GM19397 (cell line): ENCODE measurements around the gene NPAS2.

Experiments
- ATAC-seq: cut with Tn5 transposase; IDR thresholded peaks from one replicate; pipeline ENCODE4 v1.9.1; 2021; ENCODE audit warnings: mild to moderate bottlenecking, moderate library complexity; ENCODE audit not compliant: unreplicated experiment

Gene NPAS2

DNA sequence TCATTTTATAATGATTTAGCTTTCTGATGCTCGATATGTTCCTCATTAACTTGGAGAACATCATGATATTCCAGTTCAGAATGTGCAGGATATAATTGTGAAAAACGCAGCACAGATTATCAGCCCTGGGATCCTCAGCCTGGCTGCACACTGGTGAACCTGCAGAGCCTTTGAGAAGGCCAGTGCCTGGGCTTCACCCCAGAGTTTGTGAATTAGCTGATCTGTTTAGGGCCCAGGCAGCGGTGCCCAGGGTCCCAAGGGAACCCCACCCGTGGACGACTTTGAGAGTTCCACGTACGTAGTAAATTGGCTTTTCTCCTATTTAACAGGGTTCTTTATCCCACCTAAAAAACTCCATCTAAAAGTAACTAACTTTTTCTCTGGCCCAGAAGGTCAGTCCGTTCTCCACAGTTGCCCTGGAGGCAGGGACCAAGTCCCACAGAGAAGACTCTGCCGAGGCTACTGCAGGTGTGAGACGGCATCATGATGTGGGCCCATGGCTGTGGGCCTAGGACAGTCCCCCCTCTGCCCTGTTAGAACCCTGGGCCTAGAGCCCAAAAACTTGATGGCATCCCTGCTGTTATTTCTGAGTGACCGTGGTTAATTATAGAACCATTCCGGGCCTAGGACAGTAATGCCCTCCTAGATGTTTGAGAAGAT, 142.6 kb downstream of the NPAS2 start:
- ATAC-seq: no peak

DNA sequence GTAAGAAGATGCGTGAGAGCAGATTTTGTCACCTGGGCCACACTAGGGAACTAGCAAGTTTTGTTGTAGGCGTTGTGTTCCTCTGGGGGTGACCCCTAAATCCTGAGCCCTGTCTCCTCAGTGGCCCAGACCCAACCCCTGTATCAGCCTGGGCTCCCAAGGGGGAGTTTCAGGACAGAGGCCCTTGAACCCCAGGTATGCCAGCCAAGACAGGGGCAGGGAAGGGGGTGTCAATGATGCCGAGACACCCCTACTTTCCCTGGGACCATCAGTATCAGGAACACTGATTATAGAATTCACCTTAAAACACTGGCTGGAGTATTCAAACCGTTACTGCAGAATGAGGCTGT, 143.1 kb downstream of the NPAS2 start:
- ATAC-seq: no peak

DNA sequence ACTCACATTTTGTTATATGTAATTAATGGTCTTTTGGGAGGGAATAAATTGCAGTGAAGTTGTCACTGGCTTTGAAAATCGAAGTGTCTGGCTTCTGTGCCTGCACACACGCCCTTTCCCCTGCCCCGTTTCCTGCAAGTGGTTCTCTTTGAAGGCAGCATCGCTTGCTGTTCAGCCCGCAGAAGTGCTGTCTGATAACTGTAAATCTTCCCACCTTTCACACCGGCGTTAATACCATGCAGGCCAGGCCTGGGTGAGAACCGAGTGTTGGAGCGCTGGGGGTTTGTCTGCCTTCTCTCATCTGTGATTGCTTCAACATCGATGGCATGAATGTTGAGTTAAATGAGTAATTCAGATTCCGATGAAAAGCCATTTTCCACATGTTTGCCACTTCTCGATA, 144.3 kb downstream of the NPAS2 start:
- no peak for ATAC-seq

DNA sequence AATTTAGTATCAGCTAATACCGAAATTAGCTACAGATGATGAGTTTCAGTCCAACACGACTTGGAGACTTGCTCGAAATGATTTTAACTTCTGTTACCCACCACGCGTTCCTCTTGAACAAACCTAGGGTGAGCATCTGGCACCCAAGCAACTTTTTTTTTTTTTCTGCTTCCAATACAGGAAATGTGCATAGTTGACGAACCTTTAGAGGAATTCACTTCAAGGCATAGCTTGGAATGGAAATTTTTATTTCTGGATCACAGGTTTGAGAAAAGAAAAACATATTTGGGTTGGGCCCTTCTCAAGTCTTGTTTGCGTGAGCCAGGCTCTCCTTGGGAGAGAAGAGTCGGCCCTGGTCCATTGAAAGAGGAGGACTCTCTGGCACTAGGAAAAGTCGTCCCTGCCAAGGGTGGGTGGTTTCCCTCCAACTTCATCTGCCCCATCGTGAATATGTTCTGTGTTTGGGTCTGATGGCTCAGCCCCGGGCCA, 144.8 kb downstream of the NPAS2 start:
- ATAC-seq: no peak

DNA sequence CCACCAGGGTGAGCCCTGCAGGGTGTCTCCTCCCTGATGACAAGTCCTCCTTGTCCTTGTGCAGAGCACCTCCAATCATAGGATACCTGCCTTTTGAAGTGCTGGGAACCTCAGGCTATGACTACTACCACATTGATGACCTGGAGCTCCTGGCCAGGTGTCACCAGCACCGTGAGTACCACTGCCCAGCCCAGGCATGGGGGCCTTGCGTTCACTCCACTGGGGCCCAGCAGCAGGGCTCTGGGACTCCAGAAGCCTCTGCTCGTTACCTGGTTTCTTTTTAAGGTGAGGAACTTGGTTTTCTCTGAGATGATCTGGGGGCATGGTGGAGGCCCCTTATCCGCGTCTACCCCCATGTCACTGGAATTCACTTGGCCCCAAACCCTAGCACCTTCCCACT, 145.7 kb downstream of the NPAS2 start:
- no peak for ATAC-seq

DNA sequence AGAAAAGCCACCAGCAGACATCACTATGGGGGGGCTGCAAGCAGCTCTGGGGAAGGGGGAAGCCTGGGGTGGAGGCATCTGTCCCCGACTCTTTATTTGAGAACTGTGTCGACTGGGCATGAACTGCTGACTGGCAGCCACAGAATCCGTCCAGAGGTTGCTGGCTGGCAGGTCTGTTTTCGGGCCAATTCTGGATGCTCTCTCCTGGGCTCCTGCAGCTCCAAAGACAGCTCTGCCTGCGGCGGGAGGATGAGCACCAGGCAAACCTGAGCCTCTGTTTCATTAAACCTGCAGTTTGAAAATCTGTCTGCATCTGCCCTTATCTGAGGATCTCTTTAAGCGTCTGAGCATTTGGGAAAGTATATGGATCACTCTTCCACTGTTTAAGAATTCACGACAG, 147.8 kb downstream of the NPAS2 start:
- no peak for ATAC-seq

DNA sequence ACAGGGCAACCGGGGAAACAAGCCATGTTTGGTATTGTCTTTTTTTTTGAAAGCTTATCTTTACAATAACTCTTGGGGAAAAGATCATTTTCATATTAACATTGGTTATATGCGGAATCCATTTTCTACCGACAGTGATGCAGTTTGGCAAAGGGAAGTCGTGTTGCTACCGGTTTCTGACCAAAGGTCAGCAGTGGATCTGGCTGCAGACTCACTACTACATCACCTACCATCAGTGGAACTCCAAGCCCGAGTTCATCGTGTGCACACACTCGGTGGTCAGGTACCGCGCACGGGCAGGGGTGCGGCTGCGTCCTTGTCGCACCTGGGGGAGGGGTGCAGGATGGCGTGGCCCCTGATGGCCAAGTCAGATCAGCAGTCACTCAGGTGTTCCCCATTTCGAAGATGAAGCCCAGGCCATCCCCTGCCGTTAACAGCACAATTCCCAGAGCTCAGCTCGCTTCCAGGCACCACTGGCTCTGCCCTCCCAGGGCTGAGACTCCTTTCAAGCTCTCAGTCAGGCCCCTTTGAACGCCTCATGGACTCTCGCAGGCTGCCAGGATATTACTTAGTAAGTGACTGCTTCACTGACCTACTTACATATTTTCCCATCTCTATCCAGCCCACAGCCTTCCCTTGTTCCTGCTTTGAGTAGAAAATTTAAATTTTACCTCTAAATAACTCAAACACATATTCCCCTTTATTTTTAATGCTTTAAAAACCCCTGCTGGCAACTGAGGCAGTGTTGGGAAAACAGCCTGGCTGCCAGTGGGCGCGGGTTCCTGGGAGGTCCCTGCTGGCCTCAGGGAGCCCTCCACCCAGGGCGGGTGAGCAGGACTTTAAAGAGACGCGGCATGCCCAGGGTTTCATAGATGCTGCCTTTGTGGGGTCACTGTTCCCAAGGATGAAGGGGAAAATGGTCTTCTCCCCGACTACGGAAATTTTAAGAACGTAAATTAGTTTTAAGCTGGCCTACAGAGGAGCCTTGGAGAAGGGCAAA, 148.5 kb downstream of the NPAS2 start:
- no peak for ATAC-seq

DNA sequence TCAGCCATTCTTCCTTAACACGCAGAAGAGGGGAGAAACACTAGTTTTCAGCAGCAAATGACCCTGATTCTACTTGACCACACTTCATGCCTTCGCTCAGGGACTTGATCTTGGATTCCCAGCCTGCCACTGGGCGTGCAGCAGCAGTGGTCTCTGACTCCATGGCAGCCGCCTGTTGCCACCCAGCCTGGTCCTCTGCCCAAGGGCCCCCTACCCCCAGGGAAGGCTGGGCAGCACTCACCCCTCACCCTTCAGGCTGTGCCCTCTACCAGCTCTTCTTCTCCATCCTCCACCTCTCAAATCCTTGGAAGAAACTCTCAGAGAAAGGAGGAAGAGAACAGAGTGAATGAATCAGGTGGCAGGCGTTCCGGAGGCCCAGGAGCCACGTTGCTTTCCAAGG, 150.1 kb downstream of the NPAS2 start:
- no peak for ATAC-seq

DNA sequence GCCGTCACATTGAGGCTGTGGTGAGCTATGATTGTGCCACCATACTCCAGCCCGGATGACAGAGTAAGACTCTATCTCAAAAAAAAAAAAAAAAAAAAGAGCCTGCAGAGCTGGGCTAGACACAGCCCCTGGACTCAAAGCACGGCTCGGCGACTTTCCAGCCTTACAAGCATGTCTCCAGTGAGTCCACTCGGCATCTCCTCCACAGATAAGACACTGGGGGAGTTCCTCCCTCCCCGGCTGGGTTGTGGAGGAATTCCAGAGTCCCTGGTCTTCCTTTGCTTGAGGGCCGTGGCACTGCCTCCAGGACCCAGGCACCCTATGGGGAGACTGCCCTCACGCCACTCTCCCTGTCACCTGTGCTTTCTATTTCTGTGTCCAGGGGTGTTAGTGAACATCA, 151.3 kb downstream of the NPAS2 start:
- no peak for ATAC-seq

DNA sequence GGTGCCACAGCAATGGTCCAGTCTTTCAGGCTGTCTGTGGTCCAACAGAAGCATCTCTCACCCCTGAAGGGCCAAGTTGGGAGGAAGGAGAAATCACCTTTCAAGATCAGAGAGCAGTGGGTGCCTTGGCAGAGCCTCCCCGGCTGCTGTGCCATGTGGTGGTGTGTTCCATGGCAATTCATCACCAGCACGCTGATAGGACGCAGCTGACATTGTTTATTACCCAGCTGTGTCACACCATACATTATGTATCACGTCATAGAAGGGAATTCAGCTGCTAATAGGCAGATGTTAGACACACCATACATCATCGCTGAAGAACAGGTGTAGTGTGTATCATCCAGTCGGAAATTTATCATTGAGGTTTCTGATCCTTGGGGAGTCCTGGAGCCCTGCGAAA, 152.5 kb downstream of the NPAS2 start:
- no peak for ATAC-seq

DNA sequence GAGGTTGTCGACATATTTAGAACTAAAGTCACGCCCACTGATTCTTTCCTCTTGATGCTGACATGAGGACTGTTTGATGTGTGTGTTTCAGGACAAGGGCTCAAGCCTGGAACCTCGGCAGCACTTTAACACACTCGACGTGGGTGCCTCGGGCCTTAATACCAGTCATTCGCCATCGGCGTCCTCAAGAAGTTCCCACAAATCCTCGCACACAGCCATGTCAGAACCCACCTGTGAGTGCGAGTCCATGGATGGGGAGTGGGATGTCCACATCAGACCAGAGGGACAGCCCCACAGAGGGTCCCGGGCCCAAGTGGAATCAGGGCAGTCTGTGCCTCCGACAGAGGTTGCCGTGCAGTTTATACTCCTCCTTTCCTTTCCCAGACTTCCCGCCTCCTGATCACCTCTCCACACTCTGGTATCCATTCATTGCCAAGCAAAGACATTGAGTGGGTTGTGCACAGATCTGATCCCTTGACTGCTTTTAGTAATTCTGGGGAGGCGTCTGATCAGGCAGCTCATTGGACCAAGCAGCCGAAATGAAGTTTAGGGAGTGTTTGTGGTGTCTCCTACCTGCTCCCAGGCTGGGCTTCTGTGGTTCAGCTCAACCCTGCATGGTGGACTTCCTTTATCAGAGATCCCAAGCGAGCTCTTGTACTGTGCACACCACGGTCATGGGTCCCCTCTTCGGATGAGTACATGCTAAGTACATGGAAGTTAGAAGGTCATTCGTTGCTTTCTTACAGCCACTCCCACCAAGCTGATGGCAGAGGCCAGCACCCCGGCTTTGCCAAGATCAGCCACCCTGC, 155.0 kb downstream of the NPAS2 start:
- ATAC-seq: no peak

DNA sequence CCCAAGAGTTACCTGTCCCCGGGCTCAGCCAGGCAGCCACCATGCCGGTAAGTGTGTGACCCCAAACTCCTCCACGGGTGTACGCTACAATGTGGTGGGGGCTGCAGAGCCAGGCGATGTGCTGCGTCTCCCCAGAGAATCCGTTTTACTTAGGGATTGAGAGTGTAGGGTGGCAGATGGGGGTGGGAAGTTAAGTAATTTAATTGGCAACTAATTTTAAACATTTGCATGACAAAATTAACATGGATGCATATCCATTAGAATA, 155.5 kb downstream of the NPAS2 start:
- ATAC-seq: no peak

DNA sequence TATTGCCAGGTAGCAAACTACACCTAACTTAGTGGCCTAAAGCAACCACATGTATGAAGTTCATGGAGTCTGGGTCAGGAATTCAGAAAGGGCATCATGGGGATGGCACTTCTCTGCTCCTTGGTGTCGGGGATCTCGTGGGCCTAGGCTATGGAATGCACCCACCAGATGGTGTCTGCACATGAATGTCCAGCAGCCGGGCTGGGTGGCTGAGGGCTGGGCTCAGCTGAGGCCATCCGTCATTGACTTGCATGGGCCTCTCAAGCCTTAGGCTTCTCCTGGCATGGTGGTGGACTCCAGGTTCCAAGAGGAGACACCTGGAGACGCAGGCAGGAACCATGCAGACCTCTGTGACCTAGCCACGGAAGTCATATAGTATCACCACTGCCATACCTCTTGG, 156.1 kb downstream of the NPAS2 start:
- ATAC-seq: no peak

DNA sequence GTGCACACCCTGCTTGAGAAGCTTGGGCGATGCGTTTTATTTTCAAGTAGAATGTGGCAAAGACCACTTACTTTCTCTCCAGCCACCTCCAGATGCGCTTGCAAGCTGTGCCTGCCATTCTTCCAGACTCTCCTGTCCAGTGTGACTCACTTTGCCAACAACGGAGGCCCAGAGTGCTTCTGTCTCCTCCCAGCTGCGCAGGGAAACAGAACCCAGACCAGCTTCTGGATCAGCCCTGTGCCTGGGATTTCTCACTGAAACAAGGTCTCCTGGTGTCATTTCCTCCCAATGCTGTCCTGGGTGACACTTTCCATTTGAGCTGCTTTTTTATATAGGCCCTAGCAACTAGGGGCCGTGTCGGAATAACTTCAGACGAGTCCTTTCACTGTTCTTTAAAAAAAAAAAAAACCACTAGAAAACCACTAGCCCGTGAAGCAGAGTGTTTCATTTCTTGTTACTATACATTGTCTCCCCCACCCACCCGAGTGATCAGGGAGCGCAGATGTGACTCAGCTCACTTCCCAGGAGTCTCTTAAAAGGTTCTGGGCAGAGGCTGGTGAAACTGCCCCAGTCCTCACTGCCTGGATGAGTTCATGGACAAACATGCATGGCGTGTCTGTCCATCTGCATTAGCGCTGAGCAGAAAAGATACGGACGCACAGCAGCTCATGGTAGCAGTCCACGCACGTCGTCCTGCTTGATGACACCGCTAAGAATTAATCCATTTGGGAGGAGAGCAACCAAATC, 156.9 kb downstream of the NPAS2 start:
- peak; percentile 77 for ATAC-seq

DNA sequence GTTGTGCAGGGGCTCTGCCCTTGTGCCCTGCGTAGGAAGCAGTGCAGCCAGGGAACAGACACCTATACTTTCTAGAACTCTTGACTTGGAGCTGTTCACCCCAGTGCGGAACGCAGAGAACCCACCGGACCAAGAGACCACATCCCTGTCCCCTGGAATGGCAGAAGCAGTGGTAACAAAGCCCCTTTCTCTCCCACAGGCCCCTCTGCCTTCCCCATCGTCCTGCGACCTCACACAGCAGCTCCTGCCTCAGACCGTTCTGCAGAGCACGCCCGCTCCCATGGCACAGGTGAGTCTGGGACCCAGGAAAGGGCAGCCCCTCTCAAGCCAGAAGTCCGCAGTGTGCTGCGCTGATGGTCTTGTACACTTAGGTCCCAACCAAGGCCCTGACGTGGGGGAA, 157.6 kb downstream of the NPAS2 start:
- no peak for ATAC-seq

DNA sequence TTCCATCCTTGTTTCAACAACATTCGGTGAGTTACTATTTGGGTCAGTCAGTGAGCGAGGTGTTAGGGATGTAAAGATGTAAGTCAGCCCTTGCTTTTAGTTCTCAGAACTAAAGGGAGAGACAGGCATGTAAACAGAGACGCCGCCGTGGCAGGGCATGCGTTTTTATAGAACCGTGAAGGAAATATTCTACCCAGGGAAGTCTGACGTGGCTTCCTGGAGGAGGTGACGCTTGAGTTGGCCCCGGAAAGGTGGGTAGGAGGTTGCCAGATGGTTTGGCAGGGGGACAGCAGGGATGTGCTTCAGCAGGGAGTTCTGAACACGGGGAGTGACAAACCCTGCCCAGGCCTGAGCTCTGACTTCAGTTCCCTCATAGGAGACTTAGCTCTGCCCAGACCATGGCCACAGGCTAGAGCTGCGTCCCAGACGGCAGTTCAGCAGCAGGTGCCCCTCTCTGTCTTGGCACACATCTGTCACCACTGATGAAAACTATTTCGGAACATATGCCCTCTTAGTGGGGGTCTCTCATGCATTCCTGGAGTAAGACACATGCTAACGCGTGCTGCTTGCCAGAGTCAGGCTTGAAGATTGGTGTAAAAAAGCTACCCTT, 158.7 kb downstream of the NPAS2 start:
- no peak for ATAC-seq

DNA sequence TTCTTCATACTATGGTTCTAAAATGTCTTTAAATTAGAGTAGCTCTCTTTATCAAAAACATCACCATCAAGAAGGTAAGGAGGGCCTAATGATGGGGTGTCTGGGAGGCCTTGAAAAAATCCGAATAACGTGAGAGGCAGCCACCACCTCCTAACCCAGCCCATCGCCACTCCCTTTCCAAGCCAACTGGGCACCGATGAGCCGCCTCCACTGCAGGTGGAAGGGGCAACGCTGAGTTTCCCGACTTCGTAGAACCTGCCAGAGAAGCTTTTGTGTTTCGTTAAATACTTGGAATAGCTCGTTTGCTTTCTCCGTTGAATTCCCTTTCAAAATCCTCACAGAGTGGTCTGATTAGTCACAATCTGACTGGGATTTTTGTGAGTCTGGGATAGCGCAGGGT, 160.1 kb downstream of the NPAS2 start:
- no peak for ATAC-seq

DNA sequence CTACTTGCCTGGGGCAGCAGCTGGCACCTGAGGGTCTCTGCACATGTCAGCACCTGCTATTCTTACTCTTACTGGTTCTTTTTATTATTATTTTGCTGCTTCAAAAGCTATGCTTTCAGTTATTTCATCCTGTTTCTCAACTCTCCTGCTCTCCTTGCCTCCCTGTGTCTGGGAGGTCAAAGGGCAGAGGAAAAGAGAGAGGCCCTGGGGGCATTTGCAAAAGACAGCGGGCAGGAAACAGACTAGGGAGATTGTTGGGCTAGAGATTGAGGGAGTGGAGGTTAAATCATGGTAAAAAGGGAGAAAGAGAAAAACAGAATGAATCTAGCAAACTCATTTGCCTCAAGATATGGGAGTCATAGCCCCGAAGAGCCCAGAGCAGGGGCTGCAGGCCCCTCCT, 161.1 kb downstream of the NPAS2 start:
- no peak for ATAC-seq

DNA sequence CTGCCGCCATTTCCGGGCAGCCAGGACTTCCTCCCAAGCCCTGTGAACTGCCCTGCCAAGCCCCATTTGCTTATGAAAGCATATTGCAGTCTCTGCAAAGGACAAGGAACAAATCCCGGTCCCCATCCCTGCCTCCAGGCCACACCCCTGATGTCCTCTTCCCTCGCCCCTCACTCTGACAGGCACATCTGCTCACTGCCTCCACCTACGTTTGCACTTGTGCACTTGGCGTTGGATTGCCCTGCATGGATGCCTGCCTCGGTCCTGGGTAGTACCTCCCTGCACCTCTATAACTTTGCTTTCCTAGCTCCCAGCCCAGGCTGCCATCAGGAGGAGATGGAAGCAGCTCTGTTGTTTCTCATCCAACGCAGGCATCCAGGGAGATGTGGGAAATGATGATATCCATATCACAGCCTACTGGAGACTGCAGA, 162.5 kb downstream of the NPAS2 start:
- ATAC-seq: no peak

DNA sequence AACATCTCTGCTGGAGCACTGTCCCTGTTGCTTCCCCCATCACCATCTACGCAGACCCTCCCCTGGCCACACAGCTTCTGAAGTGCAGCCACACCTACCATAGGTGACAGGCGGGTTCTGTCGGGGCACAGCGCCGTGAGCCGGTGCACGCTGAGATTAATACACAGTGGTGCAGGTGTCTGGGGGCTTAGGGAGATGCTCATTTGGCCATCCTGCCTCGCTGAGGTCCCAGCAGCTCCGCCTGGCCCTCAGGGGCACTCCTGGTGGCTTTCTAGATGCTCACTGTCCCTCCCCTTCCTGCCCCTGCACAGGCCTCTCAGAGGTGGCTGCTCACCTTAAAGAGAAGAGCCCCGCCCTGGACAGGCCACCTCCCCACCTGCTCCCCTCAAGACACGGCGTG, 163.3 kb downstream of the NPAS2 start:
- ATAC-seq: no peak
